ENCODE measurements around the gene LGALS3.

- TF ChIP-seq CTCF (IDR thresholded peaks at IDR 0.05) (no peak), POLR2A (IDR thresholded peaks at IDR 0.05) (no peak)
Observed at GRCh38 chr14:55118761-55119160, 10.3 kb upstream of the LGALS3 start.
